ENCODE results near the gene FOXO1. TPM values are rescaled to one million over a fixed set of nuclear protein-coding genes. Genes with fewer than 3 reads are reported as not detected.

FOXO1 gene
- total and polyA plus RNA-seq, 2 experiments from 2014 or later = 32.4 to 68.0 TPM

DNA sequence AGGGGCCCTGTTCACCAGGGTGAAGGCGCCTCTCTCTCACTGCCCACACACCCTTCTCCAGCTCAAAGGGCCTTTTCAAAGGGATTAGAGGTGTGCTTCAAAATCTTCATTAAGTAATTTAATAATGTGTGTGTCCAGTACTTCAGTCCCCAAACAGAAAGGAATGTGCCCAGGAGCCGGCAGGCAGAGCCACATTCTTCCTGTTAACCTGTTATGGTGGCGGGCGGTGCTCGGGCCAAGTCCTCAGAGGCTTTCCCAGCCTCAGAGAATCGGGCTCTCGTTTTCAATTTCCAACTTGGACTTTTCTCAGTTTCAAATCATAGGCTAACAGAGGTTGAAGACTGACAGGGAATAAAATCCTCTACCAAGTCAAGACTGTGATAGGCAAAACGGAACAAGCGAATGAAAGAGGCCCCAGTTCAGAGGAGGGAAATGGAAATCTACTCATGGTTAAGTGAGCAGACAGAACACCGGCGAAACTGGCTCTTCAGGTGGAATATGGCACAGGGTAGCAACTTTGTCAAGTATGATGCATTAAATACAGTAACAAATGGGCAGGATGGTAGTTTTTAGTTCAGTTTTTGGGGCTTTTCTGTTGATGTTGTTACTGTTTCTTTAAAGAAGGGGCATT, 68.6 kb downstream of the FOXO1 start (continued):
- TF ChIP-seq, protein P1, sequence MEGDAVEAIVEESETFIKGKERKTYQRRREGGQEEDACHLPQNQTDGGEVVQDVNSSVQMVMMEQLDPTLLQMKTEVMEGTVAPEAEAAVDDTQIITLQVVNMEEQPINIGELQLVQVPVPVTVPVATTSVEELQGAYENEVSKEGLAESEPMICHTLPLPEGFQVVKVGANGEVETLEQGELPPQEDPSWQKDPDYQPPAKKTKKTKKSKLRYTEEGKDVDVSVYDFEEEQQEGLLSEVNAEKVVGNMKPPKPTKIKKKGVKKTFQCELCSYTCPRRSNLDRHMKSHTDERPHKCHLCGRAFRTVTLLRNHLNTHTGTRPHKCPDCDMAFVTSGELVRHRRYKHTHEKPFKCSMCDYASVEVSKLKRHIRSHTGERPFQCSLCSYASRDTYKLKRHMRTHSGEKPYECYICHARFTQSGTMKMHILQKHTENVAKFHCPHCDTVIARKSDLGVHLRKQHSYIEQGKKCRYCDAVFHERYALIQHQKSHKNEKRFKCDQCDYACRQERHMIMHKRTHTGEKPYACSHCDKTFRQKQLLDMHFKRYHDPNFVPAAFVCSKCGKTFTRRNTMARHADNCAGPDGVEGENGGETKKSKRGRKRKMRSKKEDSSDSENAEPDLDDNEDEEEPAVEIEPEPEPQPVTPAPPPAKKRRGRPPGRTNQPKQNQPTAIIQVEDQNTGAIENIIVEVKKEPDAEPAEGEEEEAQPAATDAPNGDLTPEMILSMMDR (conservative IDR thresholded peaks at IDR 0.05; ENCODE audit: low read depth in 2 of 2) = no peak
- TF ChIP-seq, protein P2, sequence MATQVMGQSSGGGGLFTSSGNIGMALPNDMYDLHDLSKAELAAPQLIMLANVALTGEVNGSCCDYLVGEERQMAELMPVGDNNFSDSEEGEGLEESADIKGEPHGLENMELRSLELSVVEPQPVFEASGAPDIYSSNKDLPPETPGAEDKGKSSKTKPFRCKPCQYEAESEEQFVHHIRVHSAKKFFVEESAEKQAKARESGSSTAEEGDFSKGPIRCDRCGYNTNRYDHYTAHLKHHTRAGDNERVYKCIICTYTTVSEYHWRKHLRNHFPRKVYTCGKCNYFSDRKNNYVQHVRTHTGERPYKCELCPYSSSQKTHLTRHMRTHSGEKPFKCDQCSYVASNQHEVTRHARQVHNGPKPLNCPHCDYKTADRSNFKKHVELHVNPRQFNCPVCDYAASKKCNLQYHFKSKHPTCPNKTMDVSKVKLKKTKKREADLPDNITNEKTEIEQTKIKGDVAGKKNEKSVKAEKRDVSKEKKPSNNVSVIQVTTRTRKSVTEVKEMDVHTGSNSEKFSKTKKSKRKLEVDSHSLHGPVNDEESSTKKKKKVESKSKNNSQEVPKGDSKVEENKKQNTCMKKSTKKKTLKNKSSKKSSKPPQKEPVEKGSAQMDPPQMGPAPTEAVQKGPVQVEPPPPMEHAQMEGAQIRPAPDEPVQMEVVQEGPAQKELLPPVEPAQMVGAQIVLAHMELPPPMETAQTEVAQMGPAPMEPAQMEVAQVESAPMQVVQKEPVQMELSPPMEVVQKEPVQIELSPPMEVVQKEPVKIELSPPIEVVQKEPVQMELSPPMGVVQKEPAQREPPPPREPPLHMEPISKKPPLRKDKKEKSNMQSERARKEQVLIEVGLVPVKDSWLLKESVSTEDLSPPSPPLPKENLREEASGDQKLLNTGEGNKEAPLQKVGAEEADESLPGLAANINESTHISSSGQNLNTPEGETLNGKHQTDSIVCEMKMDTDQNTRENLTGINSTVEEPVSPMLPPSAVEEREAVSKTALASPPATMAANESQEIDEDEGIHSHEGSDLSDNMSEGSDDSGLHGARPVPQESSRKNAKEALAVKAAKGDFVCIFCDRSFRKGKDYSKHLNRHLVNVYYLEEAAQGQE (IDR thresholded peaks at IDR 0.05; ENCODE audit: unreplicated experiment) = no peak
- TF ChIP-seq CREB1 (CRISPR knock-in tag; IDR thresholded peaks at IDR 0.05; ENCODE audit: low read depth) (no peak), ZNF331 (CRISPR knock-in tag; IDR thresholded peaks at IDR 0.05; ENCODE audit: low read depth) (no peak)

DNA sequence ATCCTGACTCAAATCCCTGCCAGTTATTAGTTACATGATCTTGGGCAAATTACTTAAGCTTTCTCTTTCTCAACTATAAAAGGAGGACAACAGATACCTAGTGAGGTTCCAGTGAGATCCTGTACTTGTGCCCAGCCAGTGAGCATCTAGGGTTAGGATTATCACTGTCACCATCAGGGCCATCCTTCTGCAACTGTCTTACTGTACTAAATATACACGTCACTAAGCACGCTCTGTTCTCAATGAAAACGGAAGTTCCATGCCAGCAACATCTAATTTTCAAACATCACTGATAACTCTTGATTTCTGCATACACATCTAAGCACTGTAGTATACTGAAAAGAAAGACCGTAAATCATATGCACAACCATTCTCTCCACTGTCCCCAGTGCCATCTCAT, 70.0 kb downstream of the FOXO1 start:
- peaks cover 74% of the 10 kb centered on the region for H3K4me1 ChIP-seq (ENCODE audit: insufficient read depth)
- peaks cover 100% of the 10 kb centered on the region for H3K79me2 ChIP-seq (replicated peaks; ENCODE audit: insufficient read depth)
- H2AFZ ChIP-seq = no peak overlapping the region
- peaks cover 7% of the 10 kb centered on the region for H3K27me3 Mint-ChIP-seq (ENCODE audit: insufficient read depth, low read depth, poor library complexity)
- H3F3A ChIP-seq (replicated peaks; ENCODE audit: low read depth) = no peaks in the 10 kb centered on the region
- DNase-seq (ENCODE audit: low spot score) (no peak), ATAC-seq (no peak)
- H3K4me2 ChIP-seq = no peak overlapping the region
- H3K9me2 ChIP-seq (ENCODE audit: insufficient read depth) = no peaks in the 10 kb centered on the region
- H3K36me3 Mint-ChIP-seq (ENCODE audit: low read depth) = no peaks in the 10 kb centered on the region; the same call in 2 of the 3 replicates
- no peaks in the 10 kb centered on the region for H3K9me3 Mint-ChIP-seq
- peaks cover 77% of the 10 kb centered on the region for H4K20me1 ChIP-seq (replicated peaks; ENCODE audit: insufficient read depth)
- no peak overlapping the region for H3K4me3 Mint-ChIP-seq
- no peaks in the 10 kb centered on the region for H3K27me3 ChIP-seq (ENCODE audit: insufficient read depth)
- H3K4me1 Mint-ChIP-seq = peaks cover 80% of the 10 kb centered on the region
- no peaks in the 10 kb centered on the region for H3K36me3 ChIP-seq (ENCODE audit: insufficient read depth)
- H3K4me3 ChIP-seq = no peak overlapping the region
- H3K27ac ChIP-seq (ENCODE audit: low read depth) = no peak overlapping the region; the same call in 1 of the 2 replicates
- no peak overlapping the region for H3K27ac Mint-ChIP-seq
- TF ChIP-seq EZH2phosphoT487 (IDR thresholded peaks at IDR 0.05; ENCODE audit: unreplicated experiment) = no peak
- TF ChIP-seq, protein P2 (IDR thresholded peaks at IDR 0.05; ENCODE audit: unreplicated experiment) = no peak
- TF ChIP-seq CREB1 (CRISPR knock-in tag; IDR thresholded peaks at IDR 0.05; ENCODE audit: low read depth) = no peak
- TF ChIP-seq NANOG (IDR thresholded peaks at IDR 0.05; ENCODE audit: borderline replicate concordance) = no peak
- TF ChIP-seq STAT1 (IDR thresholded peaks at IDR 0.05; ENCODE audit: unreplicated experiment) = no peak
- TF ChIP-seq EZH2 (IDR thresholded peaks at IDR 0.05; ENCODE audit: low read depth, unreplicated experiment) = no peak
- TF ChIP-seq POLR2AphosphoS5 (IDR thresholded peaks at IDR 0.05; ENCODE audit: low read depth) = no peak
- TF ChIP-seq, protein P3, sequence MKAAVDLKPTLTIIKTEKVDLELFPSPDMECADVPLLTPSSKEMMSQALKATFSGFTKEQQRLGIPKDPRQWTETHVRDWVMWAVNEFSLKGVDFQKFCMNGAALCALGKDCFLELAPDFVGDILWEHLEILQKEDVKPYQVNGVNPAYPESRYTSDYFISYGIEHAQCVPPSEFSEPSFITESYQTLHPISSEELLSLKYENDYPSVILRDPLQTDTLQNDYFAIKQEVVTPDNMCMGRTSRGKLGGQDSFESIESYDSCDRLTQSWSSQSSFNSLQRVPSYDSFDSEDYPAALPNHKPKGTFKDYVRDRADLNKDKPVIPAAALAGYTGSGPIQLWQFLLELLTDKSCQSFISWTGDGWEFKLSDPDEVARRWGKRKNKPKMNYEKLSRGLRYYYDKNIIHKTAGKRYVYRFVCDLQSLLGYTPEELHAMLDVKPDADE (IDR thresholded peaks at IDR 0.05) = no peak
